Femur (tissue), 1 donor: ENCODE measurements around the gene PPIL4.
"Not testable (repeated sequence)": the region's sequence is repeated elsewhere in the genome, so short reads cannot be mapped to it uniquely, and the experiment has no call there.

ENCODE experiments used
- DNase-seq: peaks from one replicate; pipeline ENCODE4 v3.0.0-alpha.2; 2017

PPIL4 gene

GRCh38 chr6:149482545-149483333, 63.1 kb downstream of the PPIL4 start:
- no peak for DNase-seq

GRCh38 chr6:149480502-149481280, 65.2 kb downstream of the PPIL4 start:
- no peak for DNase-seq

GRCh38 chr6:149478631-149479314, 67.1 kb downstream of the PPIL4 start:
- DNase-seq: no peak

GRCh38 chr6:149477544-149477943, 68.3 kb downstream of the PPIL4 start:
- DNase-seq: no peak

GRCh38 chr6:149476789-149477455, 68.9 kb downstream of the PPIL4 start:
- DNase-seq: no peak

GRCh38 chr6:149474108-149474935, 71.5 kb downstream of the PPIL4 start:
- no peak for DNase-seq

- DNase-seq: no peak
Observed at GRCh38 chr6:149473080-149474052, 72.5 kb downstream of the PPIL4 start.

- no peak for DNase-seq
Observed at GRCh38 chr6:149472241-149472640, 73.6 kb downstream of the PPIL4 start.

GRCh38 chr6:149471801-149472200, 74.0 kb downstream of the PPIL4 start:
- no peak for DNase-seq

- no peak for DNase-seq
Observed at GRCh38 chr6:149470948-149471347, 74.9 kb downstream of the PPIL4 start.

- no peak for DNase-seq
Observed at GRCh38 chr6:149468179-149468578, 77.7 kb downstream of the PPIL4 start.

- DNase-seq: no peak
Observed at GRCh38 chr6:149467265-149467664, 78.6 kb downstream of the PPIL4 start.

- DNase-seq: no peak
Observed at GRCh38 chr6:149464411-149464810, 81.4 kb downstream of the PPIL4 start.

GRCh38 chr6:149463781-149464180, 82.1 kb downstream of the PPIL4 start:
- DNase-seq: no peak

- not testable (repeated sequence) for DNase-seq
Observed at GRCh38 chr6:149462712-149463111, 83.1 kb downstream of the PPIL4 start.

- no peak for DNase-seq
Observed at GRCh38 chr6:149461670-149462069, 84.2 kb downstream of the PPIL4 start.

- not testable (repeated sequence) for DNase-seq
Observed at GRCh38 chr6:149460249-149460648, 85.6 kb downstream of the PPIL4 start.

GRCh38 chr6:149459761-149460160, 86.1 kb downstream of the PPIL4 start:
- DNase-seq: no peak

GRCh38 chr6:149458806-149459205, 87.0 kb downstream of the PPIL4 start:
- DNase-seq: no peak

GRCh38 chr6:149458196-149458595, 87.6 kb downstream of the PPIL4 start:
- no peak for DNase-seq
